Measurements from ENCODE around the gene CPNE1. TPM values are rescaled to one million over a fixed set of nuclear protein-coding genes. Genes with fewer than 3 reads are reported as not detected.
A peak's percentile ranks its signal among the peaks of the same experiment; 100 is the strongest.

CPNE1 gene
- total RNA-seq, 6 donors from 2014 or later = 48.8 to 210 (median 177) TPM

- Histone ChIP-seq H3K27me3 (no peaks in the 10 kb centered on the region), H3K27ac (no peak overlapping the region), H3K9me3 (no peaks in the 10 kb centered on the region), H3K36me3 (peaks cover 41 to 72% (median 55%) of the 10 kb centered on the region in 4 donors), H3K4me1 (peaks cover 13 to 32% (median 14%) of the 10 kb centered on the region in 4 donors), H3K4me3 (no peak overlapping the region)
- no peak for ATAC-seq (ENCODE audit: low FRiP score in 2 of 2)
- no peak for DNase-seq
- WGBS, 2 donors = 64 to 74% methylated on average over 4 of the region's 4 CpGs
- no peak for TF ChIP-seq POLR2AphosphoS5 (IDR thresholded peaks at IDR 0.05)
- TF ChIP-seq, protein P1, sequence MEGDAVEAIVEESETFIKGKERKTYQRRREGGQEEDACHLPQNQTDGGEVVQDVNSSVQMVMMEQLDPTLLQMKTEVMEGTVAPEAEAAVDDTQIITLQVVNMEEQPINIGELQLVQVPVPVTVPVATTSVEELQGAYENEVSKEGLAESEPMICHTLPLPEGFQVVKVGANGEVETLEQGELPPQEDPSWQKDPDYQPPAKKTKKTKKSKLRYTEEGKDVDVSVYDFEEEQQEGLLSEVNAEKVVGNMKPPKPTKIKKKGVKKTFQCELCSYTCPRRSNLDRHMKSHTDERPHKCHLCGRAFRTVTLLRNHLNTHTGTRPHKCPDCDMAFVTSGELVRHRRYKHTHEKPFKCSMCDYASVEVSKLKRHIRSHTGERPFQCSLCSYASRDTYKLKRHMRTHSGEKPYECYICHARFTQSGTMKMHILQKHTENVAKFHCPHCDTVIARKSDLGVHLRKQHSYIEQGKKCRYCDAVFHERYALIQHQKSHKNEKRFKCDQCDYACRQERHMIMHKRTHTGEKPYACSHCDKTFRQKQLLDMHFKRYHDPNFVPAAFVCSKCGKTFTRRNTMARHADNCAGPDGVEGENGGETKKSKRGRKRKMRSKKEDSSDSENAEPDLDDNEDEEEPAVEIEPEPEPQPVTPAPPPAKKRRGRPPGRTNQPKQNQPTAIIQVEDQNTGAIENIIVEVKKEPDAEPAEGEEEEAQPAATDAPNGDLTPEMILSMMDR (IDR thresholded peaks at IDR 0.05) = no peak
- TF ChIP-seq EP300 (IDR thresholded peaks at IDR 0.05) = no peak
- no peak for TF ChIP-seq POLR2A (IDR thresholded peaks at IDR 0.05)
Measured at GRCh38 chr20:35702824-35703695, 38.4 kb upstream of the CPNE1 start.

DNA sequence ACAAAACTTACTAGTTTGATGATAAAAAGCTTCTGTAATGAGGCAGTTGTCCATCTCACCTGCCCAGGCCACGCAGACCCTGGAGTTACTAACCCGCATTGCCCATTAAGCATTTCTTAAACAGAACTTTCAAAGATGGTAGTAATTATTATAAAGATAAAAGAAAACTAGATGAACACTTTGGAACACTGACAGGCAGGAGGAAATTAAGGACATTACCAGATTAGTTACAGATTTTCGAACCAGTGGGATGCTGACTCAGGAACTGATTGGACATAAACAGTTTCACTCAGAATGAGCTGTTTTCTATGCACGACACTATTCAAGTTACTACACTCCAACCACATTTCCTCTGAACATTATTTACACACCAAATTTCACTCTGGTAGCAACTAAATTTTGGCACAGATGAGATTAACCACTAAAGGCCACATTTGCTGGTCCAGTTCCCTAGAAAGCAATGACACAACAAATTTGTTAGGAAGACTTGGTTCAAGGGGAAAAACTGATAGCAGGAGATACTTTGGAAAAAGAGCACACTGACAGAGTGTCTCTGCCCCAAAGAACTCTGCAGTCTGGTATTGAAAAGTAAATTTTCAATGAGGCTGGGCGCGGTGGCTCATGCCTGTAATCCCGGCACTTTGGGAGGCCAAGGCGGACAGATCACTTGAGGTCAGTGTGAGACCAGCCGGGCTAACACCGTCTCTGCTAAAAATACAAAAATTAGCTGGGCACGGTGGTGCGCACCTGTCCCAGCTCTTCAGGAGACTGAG is 37.5 kb upstream of the CPNE1 start:
- DNase-seq (no peak), ATAC-seq (ENCODE audit: low FRiP score in 2 of 2) (no peak)
- H3K27ac ChIP-seq = no peak overlapping the region
- peaks cover 41 to 64% (median 53%) of the 10 kb centered on the region in 4 donors for H3K36me3 ChIP-seq
- peaks cover 15 to 39% (median 22%) of the 10 kb centered on the region in 4 donors for H3K4me1 ChIP-seq
- 83 to 86% methylated on average over 12 of the region's 12 CpGs for WGBS, 2 donors
- no peaks in the 10 kb centered on the region for H3K27me3 ChIP-seq
- H3K9me3 ChIP-seq = no peaks in the 10 kb centered on the region
- TF ChIP-seq, protein P1 (IDR thresholded peaks at IDR 0.05) = no peak
- TF ChIP-seq POLR2A (IDR thresholded peaks at IDR 0.05) (no peak), POLR2AphosphoS5 (IDR thresholded peaks at IDR 0.05) (no peak), EP300 (IDR thresholded peaks at IDR 0.05) (no peak)
- no peak overlapping the region for H3K4me3 ChIP-seq

GRCh38 chr20:35700625-35701148 is 36.0 kb upstream of the CPNE1 start:
- H3K4me1 ChIP-seq = peaks cover 15 to 39% (median 22%) of the 10 kb centered on the region in 4 donors
- peak overlapping the region in 1 of 4 donors; percentile 79 for H3K4me3 ChIP-seq
- peak overlapping the region in 1 of 4 donors; percentile 86 for H3K27ac ChIP-seq
- no peaks in the 10 kb centered on the region for H3K27me3 ChIP-seq
- peaks cover 28 to 58% (median 41%) of the 10 kb centered on the region in 4 donors for H3K36me3 ChIP-seq
- H3K9me3 ChIP-seq = no peaks in the 10 kb centered on the region
- WGBS, 2 donors = 92% methylated on average over 7 of the region's 7 CpGs
- DNase-seq = no peak
- no peak for ATAC-seq (ENCODE audit: low FRiP score in 2 of 2)
- TF ChIP-seq, protein P1 (IDR thresholded peaks at IDR 0.05) = no peak
- TF ChIP-seq POLR2AphosphoS5 (IDR thresholded peaks at IDR 0.05) = no peak
- no peak for TF ChIP-seq EP300 (IDR thresholded peaks at IDR 0.05)
- TF ChIP-seq POLR2A (IDR thresholded peaks at IDR 0.05) = no peak

DNA sequence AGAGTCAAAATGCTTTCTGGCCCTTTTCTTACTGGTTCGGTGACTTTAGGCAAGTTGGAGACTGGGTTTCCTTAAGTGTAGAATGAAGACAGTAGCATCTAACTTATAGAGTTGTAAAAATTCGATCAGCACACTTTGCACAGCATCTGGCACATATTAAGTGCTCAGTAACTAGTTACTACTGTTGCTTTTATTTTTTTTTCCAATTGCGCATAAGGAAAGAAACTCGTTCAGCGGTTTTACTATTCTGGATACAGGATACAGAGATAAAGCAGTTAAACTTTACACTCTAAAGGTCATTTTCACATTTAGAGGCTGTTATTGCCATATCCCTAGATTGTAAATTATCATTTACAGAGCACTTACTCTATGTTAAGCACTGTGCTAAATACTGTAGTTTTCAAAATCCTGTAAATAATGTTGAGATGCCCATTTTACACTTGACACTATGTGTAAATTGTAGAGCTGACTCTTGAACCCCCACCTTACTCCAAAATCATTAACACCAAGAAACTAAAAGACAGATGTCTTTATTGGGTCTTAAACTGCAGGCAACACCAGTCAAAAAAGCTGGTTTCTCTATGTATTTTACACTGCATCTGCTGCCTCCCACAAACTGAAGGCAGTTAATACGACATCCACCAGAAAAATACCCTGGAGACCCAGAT is 35.4 kb upstream of the CPNE1 start:
- Histone ChIP-seq H3K27ac (peak overlapping the region; percentile 86 to 96 (median 94)), H3K9me3 (no peaks in the 10 kb centered on the region), H3K36me3 (peaks cover 26 to 58% (median 40%) of the 10 kb centered on the region in 4 donors), H3K4me3 (peak overlapping the region; percentile 61 to 95 (median 84)), H3K27me3 (no peaks in the 10 kb centered on the region), H3K4me1 (peaks cover 15 to 39% (median 22%) of the 10 kb centered on the region in 4 donors)
- DNase-seq (no peak), ATAC-seq (ENCODE audit: low FRiP score in 2 of 2) (no peak)
- 22 to 26% methylated on average over 6 of the region's 6 CpGs for WGBS, 2 donors
- TF ChIP-seq POLR2A (IDR thresholded peaks at IDR 0.05) (no peak), POLR2AphosphoS5 (IDR thresholded peaks at IDR 0.05) (no peak), EP300 (IDR thresholded peaks at IDR 0.05) (no peak)
- TF ChIP-seq, protein P1 (IDR thresholded peaks at IDR 0.05) = no peak

All from upper lobe of left lung (tissue), 6 donors.